Epithelial cell of esophagus (primary cell): Measurements from ENCODE around the gene CRYBA2.

ENCODE experiments used
- DNase-seq: peaks from one replicate; pipeline ENCODE4 v3.0.0; 2010; ENCODE audit warnings: low read depth
- H3K4me3 ChIP-seq: 2 replicates; pipeline ENCODE4 v1.5.1; 2011; ENCODE audit warnings: mild to moderate bottlenecking, low read length, control low read depth
- CTCF ChIP-seq: IDR thresholded peaks from 2 replicates; pipeline ENCODE4 v1.5.1; 2011; ENCODE audit warnings: low read depth, mild to moderate bottlenecking, low read length, control low read depth, inconsistent platforms; ENCODE audit not compliant: insufficient read depth; ENCODE audit errors: missing control alignments

CRYBA2 gene

GRCh38 chr2:218975060-218975777 is 18.0 kb downstream of the CRYBA2 start:
- TF ChIP-seq CTCF: no peak
- H3K4me3 ChIP-seq: no peak overlapping the region
- no peak for DNase-seq

GRCh38 chr2:218970894-218971293 is 22.3 kb downstream of the CRYBA2 start:
- DNase-seq: no peak
- no peak overlapping the region for H3K4me3 ChIP-seq
- no peak for TF ChIP-seq CTCF

- peak; percentile 75 for DNase-seq
- TF ChIP-seq CTCF: no peak
- H3K4me3 ChIP-seq: no peak overlapping the region
Observed at GRCh38 chr2:218964041-218964771, 29.0 kb downstream of the CRYBA2 start.

- TF ChIP-seq CTCF: no peak
- no peak for DNase-seq
- H3K4me3 ChIP-seq: no peak overlapping the region
Observed at GRCh38 chr2:218963601-218964000, 29.6 kb downstream of the CRYBA2 start.

- H3K4me3 ChIP-seq: no peak overlapping the region
- peak; percentile 76 for DNase-seq
- TF ChIP-seq CTCF: no peak
Observed at GRCh38 chr2:218962859-218963492, 30.2 kb downstream of the CRYBA2 start.

GRCh38 chr2:218961651-218962570 is 31.3 kb downstream of the CRYBA2 start:
- no peak for TF ChIP-seq CTCF
- no peak overlapping the region for H3K4me3 ChIP-seq
- no peak for DNase-seq
